ENCODE data around the gene RPL11. TPM values are rescaled to one million over a fixed set of nuclear protein-coding genes. Genes with fewer than 3 reads are reported as not detected.
A peak's percentile ranks its signal among the peaks of the same experiment; 100 is the strongest.
"Not testable (repeated sequence)": the region's sequence is repeated elsewhere in the genome, so short reads cannot be mapped to it uniquely, and the experiment has no call there.

Gene RPL11
- total RNA-seq = 1,434 TPM

GRCh38 chr1:23691499-23692307, at the start of gene RPL11:
TSS of gene RPL11 (plus strand) at chr1:23691806. CDS start at chr1:23691824, 18 bp downstream.
- Histone ChIP-seq H3K9me3 (ENCODE audit: control insufficient read depth in 3 of 3, low read length in 3 of 3) (no peaks in the 10 kb centered on the region), H3K4me3 (ENCODE audit: low read length in 3 of 3) (peak within 1 kb of the TSS; percentile 96 to 99 (median 98)), H3K36me3 (ENCODE audit: control insufficient read depth in 3 of 3, insufficient read depth in 3 of 3, low read length in 3 of 3) (peaks cover 33 to 39% (median 37%) of the 10 kb centered on the region in 3 donors), H3K27ac (ENCODE audit: low read depth, low read length) (peak within 1 kb of the TSS; percentile 87), H3K9ac (ENCODE audit: low read depth in 1 of 3, low read length in 3 of 3) (peak within 1 kb of the TSS; percentile 93 to 95 (median 95)), H3K4me1 (ENCODE audit: control insufficient read depth in 3 of 3, insufficient read depth in 3 of 3, low read length in 3 of 3) (peaks cover 37 to 51% (median 39%) of the 10 kb centered on the region in 3 donors), H3K27me3 (ENCODE audit: control insufficient read depth in 3 of 3, insufficient read depth in 3 of 3, low read length in 3 of 3) (no peaks in the 10 kb centered on the region)

GRCh38 chr1:23643736-23644554, 47.7 kb upstream of the RPL11 start:
- Histone ChIP-seq H3K27me3 (ENCODE audit: control insufficient read depth in 3 of 3, insufficient read depth in 3 of 3, low read length in 3 of 3) (no peaks in the 10 kb centered on the region), H3K4me3 (ENCODE audit: low read length in 3 of 3) (peak overlapping the region in 2 of 3 donors; percentile 13 to 31), H3K4me1 (ENCODE audit: control insufficient read depth in 3 of 3, insufficient read depth in 3 of 3, low read length in 3 of 3) (peaks cover 29 to 45% (median 40%) of the 10 kb centered on the region in 3 donors), H3K36me3 (ENCODE audit: control insufficient read depth in 3 of 3, insufficient read depth in 3 of 3, low read length in 3 of 3) (no peaks in the 10 kb centered on the region), H3K27ac (ENCODE audit: low read depth, low read length) (no peak overlapping the region), H3K9ac (ENCODE audit: low read depth in 1 of 3, low read length in 3 of 3) (peak overlapping the region in 1 of 3 donors; percentile 33), H3K9me3 (ENCODE audit: control insufficient read depth in 3 of 3, low read length in 3 of 3) (no peaks in the 10 kb centered on the region)

- Histone ChIP-seq H3K4me1 (ENCODE audit: control insufficient read depth in 3 of 3, insufficient read depth in 3 of 3, low read length in 3 of 3) (peaks cover 24 to 39% (median 34%) of the 10 kb centered on the region in 3 donors), H3K4me3 (ENCODE audit: low read length in 3 of 3) (peak overlapping the region in 1 of 3 donors; percentile 22), H3K27ac (ENCODE audit: low read depth, low read length) (no peak overlapping the region), H3K27me3 (ENCODE audit: control insufficient read depth in 3 of 3, insufficient read depth in 3 of 3, low read length in 3 of 3) (no peaks in the 10 kb centered on the region), H3K9me3 (ENCODE audit: control insufficient read depth in 3 of 3, low read length in 3 of 3) (no peaks in the 10 kb centered on the region), H3K9ac (ENCODE audit: low read depth in 1 of 3, low read length in 3 of 3) (no peak overlapping the region), H3K36me3 (ENCODE audit: control insufficient read depth in 3 of 3, insufficient read depth in 3 of 3, low read length in 3 of 3) (no peaks in the 10 kb centered on the region)
Measured at GRCh38 chr1:23644555-23644866, 47.1 kb upstream of the RPL11 start.

GRCh38 chr1:23645338-23645737, 46.3 kb upstream of the RPL11 start:
- no peak overlapping the region for H3K4me3 ChIP-seq (ENCODE audit: low read length in 3 of 3)
- peaks cover 17 to 34% (median 28%) of the 10 kb centered on the region in 3 donors for H3K4me1 ChIP-seq (ENCODE audit: control insufficient read depth in 3 of 3, insufficient read depth in 3 of 3, low read length in 3 of 3)
- no peaks in the 10 kb centered on the region for H3K27me3 ChIP-seq (ENCODE audit: control insufficient read depth in 3 of 3, insufficient read depth in 3 of 3, low read length in 3 of 3)
- H3K27ac ChIP-seq (ENCODE audit: low read depth, low read length) = no peak overlapping the region
- no peaks in the 10 kb centered on the region for H3K36me3 ChIP-seq (ENCODE audit: control insufficient read depth in 3 of 3, insufficient read depth in 3 of 3, low read length in 3 of 3)
- H3K9ac ChIP-seq (ENCODE audit: low read depth in 1 of 3, low read length in 3 of 3) = no peak overlapping the region
- H3K9me3 ChIP-seq (ENCODE audit: control insufficient read depth in 3 of 3, low read length in 3 of 3) = no peaks in the 10 kb centered on the region

GRCh38 chr1:23646091-23646490, 45.5 kb upstream of the RPL11 start:
- no peak overlapping the region for H3K27ac ChIP-seq (ENCODE audit: low read depth, low read length)
- no peaks in the 10 kb centered on the region for H3K36me3 ChIP-seq (ENCODE audit: control insufficient read depth in 3 of 3, insufficient read depth in 3 of 3, low read length in 3 of 3)
- H3K9ac ChIP-seq (ENCODE audit: low read depth in 1 of 3, low read length in 3 of 3) = no peak overlapping the region
- no peak overlapping the region for H3K4me3 ChIP-seq (ENCODE audit: low read length in 3 of 3)
- no peaks in the 10 kb centered on the region for H3K9me3 ChIP-seq (ENCODE audit: control insufficient read depth in 3 of 3, low read length in 3 of 3)
- H3K27me3 ChIP-seq (ENCODE audit: control insufficient read depth in 3 of 3, insufficient read depth in 3 of 3, low read length in 3 of 3) = no peaks in the 10 kb centered on the region
- peaks cover 19 to 42% (median 35%) of the 10 kb centered on the region in 3 donors for H3K4me1 ChIP-seq (ENCODE audit: control insufficient read depth in 3 of 3, insufficient read depth in 3 of 3, low read length in 3 of 3)

GRCh38 chr1:23646541-23646940, 45.1 kb upstream of the RPL11 start:
- H3K4me3 ChIP-seq (ENCODE audit: low read length in 3 of 3) = no peak overlapping the region
- peaks cover 24 to 46% (median 39%) of the 10 kb centered on the region in 3 donors for H3K4me1 ChIP-seq (ENCODE audit: control insufficient read depth in 3 of 3, insufficient read depth in 3 of 3, low read length in 3 of 3)
- H3K27ac ChIP-seq (ENCODE audit: low read depth, low read length) = no peak overlapping the region
- H3K9ac ChIP-seq (ENCODE audit: low read depth in 1 of 3, low read length in 3 of 3) = no peak overlapping the region
- H3K36me3 ChIP-seq (ENCODE audit: control insufficient read depth in 3 of 3, insufficient read depth in 3 of 3, low read length in 3 of 3) = no peaks in the 10 kb centered on the region
- H3K9me3 ChIP-seq (ENCODE audit: control insufficient read depth in 3 of 3, low read length in 3 of 3) = no peaks in the 10 kb centered on the region
- no peaks in the 10 kb centered on the region for H3K27me3 ChIP-seq (ENCODE audit: control insufficient read depth in 3 of 3, insufficient read depth in 3 of 3, low read length in 3 of 3)

- H3K27me3 ChIP-seq (ENCODE audit: control insufficient read depth in 3 of 3, insufficient read depth in 3 of 3, low read length in 3 of 3) = no peaks in the 10 kb centered on the region
- H3K4me3 ChIP-seq (ENCODE audit: low read length in 3 of 3) = no peak overlapping the region
- H3K36me3 ChIP-seq (ENCODE audit: control insufficient read depth in 3 of 3, insufficient read depth in 3 of 3, low read length in 3 of 3) = no peaks in the 10 kb centered on the region
- H3K27ac ChIP-seq (ENCODE audit: low read depth, low read length) = no peak overlapping the region
- peaks cover 23 to 44% (median 36%) of the 10 kb centered on the region in 3 donors for H3K4me1 ChIP-seq (ENCODE audit: control insufficient read depth in 3 of 3, insufficient read depth in 3 of 3, low read length in 3 of 3)
- no peak overlapping the region for H3K9ac ChIP-seq (ENCODE audit: low read depth in 1 of 3, low read length in 3 of 3)
- H3K9me3 ChIP-seq (ENCODE audit: control insufficient read depth in 3 of 3, low read length in 3 of 3) = no peaks in the 10 kb centered on the region
Measured at GRCh38 chr1:23648576-23648975, 43.0 kb upstream of the RPL11 start.

- H3K9ac ChIP-seq (ENCODE audit: low read depth in 1 of 3, low read length in 3 of 3); H3K27ac ChIP-seq (ENCODE audit: low read depth, low read length); H3K4me3 ChIP-seq (ENCODE audit: low read length in 3 of 3); H3K36me3 ChIP-seq (ENCODE audit: control insufficient read depth in 3 of 3, insufficient read depth in 3 of 3, low read length in 3 of 3); H3K27me3 ChIP-seq (ENCODE audit: control insufficient read depth in 3 of 3, insufficient read depth in 3 of 3, low read length in 3 of 3); H3K9me3 ChIP-seq (ENCODE audit: control insufficient read depth in 3 of 3, low read length in 3 of 3): not testable (repeated sequence)
- H3K4me1 ChIP-seq (ENCODE audit: control insufficient read depth in 3 of 3, insufficient read depth in 3 of 3, low read length in 3 of 3) = peaks cover 18 to 39% (median 30%) of the 10 kb centered on the region in 3 donors
Measured at GRCh38 chr1:23649157-23649556, 42.4 kb upstream of the RPL11 start.

- peaks cover 10 to 25% (median 18%) of the 10 kb centered on the region in 3 donors for H3K4me1 ChIP-seq (ENCODE audit: control insufficient read depth in 3 of 3, insufficient read depth in 3 of 3, low read length in 3 of 3)
- no peaks in the 10 kb centered on the region for H3K27me3 ChIP-seq (ENCODE audit: control insufficient read depth in 3 of 3, insufficient read depth in 3 of 3, low read length in 3 of 3)
- peak overlapping the region in 1 of 3 donors; percentile 1 for H3K4me3 ChIP-seq (ENCODE audit: low read length in 3 of 3)
- peak overlapping the region in 1 of 3 donors; percentile 52 for H3K9ac ChIP-seq (ENCODE audit: low read depth in 1 of 3, low read length in 3 of 3)
- H3K9me3 ChIP-seq (ENCODE audit: control insufficient read depth in 3 of 3, low read length in 3 of 3) = no peaks in the 10 kb centered on the region
- no peak overlapping the region for H3K27ac ChIP-seq (ENCODE audit: low read depth, low read length)
- no peaks in the 10 kb centered on the region for H3K36me3 ChIP-seq (ENCODE audit: control insufficient read depth in 3 of 3, insufficient read depth in 3 of 3, low read length in 3 of 3)
Measured at GRCh38 chr1:23650344-23650990, 41.1 kb upstream of the RPL11 start.
